ENCODE data around the gene PRR20D. TPM values are rescaled to one million over a fixed set of nuclear protein-coding genes. Genes with fewer than 3 reads are reported as not detected.

Gene PRR20D
- total RNA-seq, 2 experiments from 2014 or later, result not detected

Other genes starting within 250 kb of the PRR20D start
- not detected for gene PRR20A, start 19.7 kb upstream of the PRR20D start, total RNA-seq
- not detected for gene PRR20B, start 13.1 kb upstream of the PRR20D start, total RNA-seq
- not detected for gene PRR20C, start 6.6 kb upstream of the PRR20D start, total RNA-seq
- gene PRR20E, start 6.6 kb downstream of the PRR20D start, total RNA-seq, result not detected

Measured in activated naive CD8-positive, alpha-beta T cell treated with anti-CD3 and anti-CD28 coated beads for 36 hours (primary cell).